A549 (cell line): ENCODE data around the gene FGF18.

ENCODE experiments used
- CEBPB ChIP-seq, 2 experiments: fragments of >200 bp in 1 of 2; sonication (Bioruptor Twin) in 1 of 2; formaldehyde crosslinking in 1 of 2; IDR thresholded peaks; 2 replicates each; pipeline ENCODE4 v1.6.1; 2012 to 2016
- CTCF ChIP-seq: fragments of >200 bp; sonication (Bioruptor Twin); formaldehyde crosslinking; IDR thresholded peaks from 3 replicates; pipeline ENCODE4 v1.5.1; 2016
- EP300 ChIP-seq, 2 experiments: fragments of >200 bp; sonication (Bioruptor Twin); formaldehyde crosslinking; IDR thresholded peaks; 2 replicates in 1 of 2; 3 replicates in 1 of 2; pipeline ENCODE4 v1.6.1; 2016 to 2017
- MAZ ChIP-seq: fragments of 150-350 bp; IDR thresholded peaks from 2 replicates; pipeline ENCODE4 v1.6.1; 2014; ENCODE audit warnings: antibody characterized with exemption, low read depth, low read length, borderline replicate concordance
- RAD21 ChIP-seq, 2 experiments: fragments of >200 bp in 1 of 2; sonication (Bioruptor Twin) in 1 of 2; formaldehyde crosslinking in 1 of 2; IDR thresholded peaks in 1 of 2; conservative IDR thresholded peaks in 1 of 2; 2 replicates in 1 of 2; 3 replicates in 1 of 2; pipeline ENCODE4 v1.6.1; 2012 to 2018; ENCODE audit warnings: inconsistent platforms in 1 of 2
- RFX5 ChIP-seq: fragments of 450-650 bp; IDR thresholded peaks from 2 replicates; pipeline ENCODE4 v1.7.1; 2014; ENCODE audit warnings: antibody characterized with exemption, mild to moderate bottlenecking, moderate library complexity
- SMC3 ChIP-seq: fragments of >200 bp; sonication (Bioruptor Twin); formaldehyde crosslinking; IDR thresholded peaks from 3 replicates; pipeline ENCODE4 v1.6.1; 2018; ENCODE audit warnings: inconsistent platforms
- TFCP2L1 ChIP-seq: fragments of 250-450 bp; sonication (Bioruptor Pico); IDR thresholded peaks from 2 replicates; pipeline ENCODE4 v1.5.0; 2021; ENCODE audit warnings: mild to moderate bottlenecking

GRCh38 chr5:171492781-171493180 is 73.3 kb downstream of the FGF18 start:
- no peak for TF ChIP-seq CTCF
- TF ChIP-seq RAD21 (conservative IDR thresholded peaks at IDR 0.05 in 1 of 2, IDR thresholded peaks at IDR 0.05 in 1 of 2): no peak
- no peak for TF ChIP-seq SMC3
- no peak for TF ChIP-seq CEBPB (IDR thresholded peaks at IDR 0.05)
- no peak for TF ChIP-seq RFX5
- no peak for TF ChIP-seq EP300 (IDR thresholded peaks at IDR 0.05)
- TF ChIP-seq MAZ: no peak
- TF ChIP-seq TFCP2L1: no peak
